T-helper 2 cell treated with Interferon-gamma antibody and Interleukin-4, amounts not matched to agents 5 μg/mL and 100 μg/mL, for 36 hours (primary cell): Measurements from ENCODE around the gene DAPK1.

Experiments
- DNase-seq: peaks from one replicate; pipeline ENCODE4 v3.0.0; 2021; ENCODE audit warnings: low spot score
- H3K27ac Mint-ChIP-seq: one replicate; pipeline ENCODE4 v1.8.0; 2021; ENCODE audit warnings: mild to moderate bottlenecking, mixed read lengths
- H3K27me3 Mint-ChIP-seq: one replicate; pipeline ENCODE4 v1.8.0; 2021; ENCODE audit warnings: low read depth, mixed read lengths
- H3K36me3 Mint-ChIP-seq: one replicate; pipeline ENCODE4 v1.8.0; 2021; ENCODE audit warnings: low read depth, mixed read lengths
- H3K4me1 Mint-ChIP-seq: one replicate; pipeline ENCODE4 v1.8.0; 2021; ENCODE audit warnings: low read depth, mixed read lengths
- H3K4me3 Mint-ChIP-seq: one replicate; pipeline ENCODE4 v1.8.0; 2022; ENCODE audit warnings: mild to moderate bottlenecking, moderate library complexity, mixed read lengths
- H3K9me3 Mint-ChIP-seq: one replicate; pipeline ENCODE4 v1.8.0; 2021; ENCODE audit warnings: mixed read lengths

The DAPK1 gene

DNA sequence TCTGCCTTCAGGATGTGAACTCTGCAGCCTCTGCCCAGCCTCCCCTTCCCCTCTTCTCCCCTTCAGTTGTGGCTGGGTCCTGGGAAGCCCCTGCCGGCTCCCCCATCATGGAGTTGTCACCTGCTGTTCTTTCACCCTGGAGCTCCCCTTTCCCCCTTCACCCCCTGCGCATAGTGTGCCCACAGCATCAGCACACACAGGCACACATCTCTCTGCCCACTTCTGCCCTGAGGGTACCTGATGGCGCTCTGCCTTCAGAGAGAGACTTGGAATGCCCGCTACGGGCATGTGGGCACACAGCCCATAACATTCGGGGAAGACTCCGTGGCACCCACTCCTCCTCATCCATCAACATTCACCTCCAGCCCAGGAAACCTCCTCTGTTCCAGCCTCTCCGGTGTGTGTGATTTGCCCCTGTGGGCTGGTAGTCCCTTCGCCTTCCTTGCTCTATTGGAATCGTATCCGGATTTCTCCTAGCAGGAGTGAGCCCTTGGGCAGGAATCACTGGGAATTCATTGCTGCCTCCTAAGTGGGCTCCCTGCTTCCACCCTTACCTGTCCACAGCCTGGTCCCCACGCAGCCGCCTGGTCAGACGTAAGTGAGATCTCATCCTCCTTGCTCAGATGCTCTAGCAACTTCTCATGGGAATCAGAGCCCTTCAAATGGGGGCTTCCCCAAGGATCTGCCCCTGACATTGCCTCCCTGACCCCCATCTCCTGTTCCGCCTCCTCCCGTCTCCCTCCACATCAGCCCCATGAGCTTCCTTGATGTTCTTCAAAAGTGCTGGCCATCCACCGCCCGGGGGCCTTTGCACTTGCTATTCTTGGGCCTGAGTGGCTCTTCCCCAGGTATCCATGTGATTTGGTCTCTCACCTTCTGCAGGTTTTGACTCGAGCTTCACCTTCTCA, 166.7 kb downstream of the DAPK1 start:
- no peak for DNase-seq
- H3K9me3 Mint-ChIP-seq, result peaks cover 5% of the 10 kb centered on the region
- no peaks in the 10 kb centered on the region for H3K27me3 Mint-ChIP-seq
- H3K4me1 Mint-ChIP-seq, result peaks cover 4% of the 10 kb centered on the region
- H3K27ac Mint-ChIP-seq, result no peak overlapping the region
- H3K4me3 Mint-ChIP-seq, result no peak overlapping the region
- H3K36me3 Mint-ChIP-seq, result no peaks in the 10 kb centered on the region

GRCh38 chr9:87665505-87665904, 167.8 kb downstream of the DAPK1 start:
- no peaks in the 10 kb centered on the region for H3K36me3 Mint-ChIP-seq
- no peak overlapping the region for H3K27ac Mint-ChIP-seq
- H3K27me3 Mint-ChIP-seq, result no peaks in the 10 kb centered on the region
- no peak for DNase-seq
- H3K4me3 Mint-ChIP-seq, result no peak overlapping the region
- peaks cover 4% of the 10 kb centered on the region for H3K4me1 Mint-ChIP-seq
- peaks cover 5% of the 10 kb centered on the region for H3K9me3 Mint-ChIP-seq

GRCh38 chr9:87667164-87667738, 169.6 kb downstream of the DAPK1 start:
- Mint-ChIP-seq H3K36me3 (no peaks in the 10 kb centered on the region), H3K9me3 (peaks cover 5% of the 10 kb centered on the region), H3K4me1 (peaks cover 4% of the 10 kb centered on the region), H3K27me3 (no peaks in the 10 kb centered on the region), H3K27ac (no peak overlapping the region), H3K4me3 (no peak overlapping the region)
- DNase-seq, result no peak

GRCh38 chr9:87668222-87668621, 170.6 kb downstream of the DAPK1 start:
- H3K4me3 Mint-ChIP-seq, result no peak overlapping the region
- DNase-seq, result no peak
- no peaks in the 10 kb centered on the region for H3K36me3 Mint-ChIP-seq
- H3K27ac Mint-ChIP-seq, result no peak overlapping the region
- no peaks in the 10 kb centered on the region for H3K27me3 Mint-ChIP-seq
- peaks cover 5% of the 10 kb centered on the region for H3K9me3 Mint-ChIP-seq
- H3K4me1 Mint-ChIP-seq, result no peaks in the 10 kb centered on the region

DNA sequence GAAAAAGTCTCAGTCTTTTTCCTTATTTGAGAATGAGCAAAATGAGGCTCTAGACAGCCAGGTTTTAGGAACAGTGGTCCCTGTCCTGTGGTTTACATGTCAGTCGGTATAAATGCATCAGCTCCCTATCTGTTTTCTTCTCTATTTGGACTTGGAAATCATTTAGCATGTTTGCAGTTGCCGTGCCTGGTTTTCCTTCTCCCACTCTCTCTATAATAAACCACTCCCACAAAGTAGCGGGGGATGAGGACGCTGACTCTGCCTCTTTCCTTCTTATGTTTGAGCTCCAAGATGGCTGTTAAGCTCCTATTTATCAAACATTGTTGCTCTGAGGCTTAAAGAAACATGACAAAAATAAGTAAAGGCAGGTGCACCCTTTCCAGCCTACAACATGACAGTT, 171.1 kb downstream of the DAPK1 start:
- H3K4me1 Mint-ChIP-seq, result no peaks in the 10 kb centered on the region
- H3K9me3 Mint-ChIP-seq, result peaks cover 5% of the 10 kb centered on the region
- H3K27ac Mint-ChIP-seq, result no peak overlapping the region
- DNase-seq, result no peak
- no peaks in the 10 kb centered on the region for H3K36me3 Mint-ChIP-seq
- H3K4me3 Mint-ChIP-seq, result no peak overlapping the region
- no peaks in the 10 kb centered on the region for H3K27me3 Mint-ChIP-seq

- Mint-ChIP-seq H3K27me3 (no peaks in the 10 kb centered on the region), H3K36me3 (no peaks in the 10 kb centered on the region), H3K4me1 (peaks cover 4% of the 10 kb centered on the region), H3K27ac (no peak overlapping the region), H3K9me3 (peaks cover 5% of the 10 kb centered on the region), H3K4me3 (no peak overlapping the region)
- DNase-seq, result no peak
Observed at GRCh38 chr9:87670572-87671264, 173.1 kb downstream of the DAPK1 start.

- Mint-ChIP-seq H3K4me3 (no peak overlapping the region), H3K36me3 (no peaks in the 10 kb centered on the region), H3K9me3 (peaks cover 5% of the 10 kb centered on the region), H3K4me1 (peaks cover 4% of the 10 kb centered on the region), H3K27ac (no peak overlapping the region), H3K27me3 (no peaks in the 10 kb centered on the region)
- DNase-seq, result no peak
Observed at GRCh38 chr9:87671478-87671877, 173.8 kb downstream of the DAPK1 start.

DNA sequence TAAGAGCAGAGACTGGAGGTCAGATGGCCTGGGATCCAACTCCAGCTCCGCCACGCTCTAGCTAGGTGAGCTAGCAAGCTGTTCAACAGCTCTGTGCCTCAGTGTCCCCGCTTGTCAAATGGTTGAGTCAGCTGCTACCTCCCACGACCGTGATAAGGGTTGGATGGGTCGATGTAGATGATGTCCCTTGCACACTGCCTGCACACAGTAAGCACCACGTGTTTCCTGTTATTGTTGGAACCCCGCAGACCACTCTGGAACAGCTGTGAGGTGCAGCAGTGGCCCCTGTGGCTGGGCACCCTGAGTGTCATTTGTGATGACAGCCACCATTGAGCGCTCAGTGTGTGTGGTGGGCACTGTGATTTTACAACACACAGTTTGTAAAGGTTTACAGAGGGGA, 174.3 kb downstream of the DAPK1 start:
- H3K4me3 Mint-ChIP-seq, result no peak overlapping the region
- H3K4me1 Mint-ChIP-seq, result peaks cover 4% of the 10 kb centered on the region
- H3K36me3 Mint-ChIP-seq, result no peaks in the 10 kb centered on the region
- peaks cover 4% of the 10 kb centered on the region for H3K9me3 Mint-ChIP-seq
- H3K27me3 Mint-ChIP-seq, result no peaks in the 10 kb centered on the region
- no peak overlapping the region for H3K27ac Mint-ChIP-seq
- no peak for DNase-seq

GRCh38 chr9:87672586-87672985, 174.9 kb downstream of the DAPK1 start:
- Mint-ChIP-seq H3K4me1 (peaks cover 4% of the 10 kb centered on the region), H3K27me3 (no peaks in the 10 kb centered on the region), H3K36me3 (no peaks in the 10 kb centered on the region), H3K4me3 (no peak overlapping the region), H3K9me3 (no peaks in the 10 kb centered on the region), H3K27ac (no peak overlapping the region)
- no peak for DNase-seq

DNA sequence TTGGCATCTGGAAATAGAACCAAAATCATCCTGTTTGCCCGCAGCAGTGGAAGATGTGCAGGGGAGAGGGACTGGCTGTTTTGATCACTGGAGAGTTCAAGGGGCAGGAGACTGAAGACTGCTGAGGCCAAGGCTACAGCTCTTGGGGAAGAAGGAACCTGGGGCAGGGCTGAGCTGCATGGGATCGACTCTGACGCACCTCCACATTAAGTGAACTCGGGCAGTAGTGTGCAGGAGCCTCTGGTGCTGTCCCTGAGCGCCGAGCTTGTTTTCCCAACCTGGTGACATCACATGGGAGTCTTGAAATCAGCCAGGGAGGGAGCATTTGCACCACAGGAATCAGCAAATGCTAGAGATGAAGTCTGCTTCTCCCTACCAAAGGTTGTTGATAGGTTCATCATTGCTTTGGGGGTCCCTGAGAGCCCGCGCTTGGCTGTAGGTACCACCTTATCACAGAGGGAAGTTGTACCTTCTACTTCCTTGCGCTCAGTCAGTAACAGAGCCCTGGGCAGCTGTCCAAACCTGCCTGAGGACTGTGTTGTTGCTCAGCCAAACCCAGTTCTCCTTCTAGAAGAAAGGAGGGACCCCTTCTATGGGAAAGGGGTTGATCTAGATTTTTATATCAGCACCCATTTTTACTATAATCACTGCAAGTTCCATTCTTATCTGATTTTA, 175.9 kb downstream of the DAPK1 start:
- H3K9me3 Mint-ChIP-seq, result no peaks in the 10 kb centered on the region
- H3K4me3 Mint-ChIP-seq, result no peak overlapping the region
- peaks cover 4% of the 10 kb centered on the region for H3K4me1 Mint-ChIP-seq
- DNase-seq, result no peak
- no peaks in the 10 kb centered on the region for H3K36me3 Mint-ChIP-seq
- H3K27ac Mint-ChIP-seq, result no peak overlapping the region
- no peaks in the 10 kb centered on the region for H3K27me3 Mint-ChIP-seq

DNA sequence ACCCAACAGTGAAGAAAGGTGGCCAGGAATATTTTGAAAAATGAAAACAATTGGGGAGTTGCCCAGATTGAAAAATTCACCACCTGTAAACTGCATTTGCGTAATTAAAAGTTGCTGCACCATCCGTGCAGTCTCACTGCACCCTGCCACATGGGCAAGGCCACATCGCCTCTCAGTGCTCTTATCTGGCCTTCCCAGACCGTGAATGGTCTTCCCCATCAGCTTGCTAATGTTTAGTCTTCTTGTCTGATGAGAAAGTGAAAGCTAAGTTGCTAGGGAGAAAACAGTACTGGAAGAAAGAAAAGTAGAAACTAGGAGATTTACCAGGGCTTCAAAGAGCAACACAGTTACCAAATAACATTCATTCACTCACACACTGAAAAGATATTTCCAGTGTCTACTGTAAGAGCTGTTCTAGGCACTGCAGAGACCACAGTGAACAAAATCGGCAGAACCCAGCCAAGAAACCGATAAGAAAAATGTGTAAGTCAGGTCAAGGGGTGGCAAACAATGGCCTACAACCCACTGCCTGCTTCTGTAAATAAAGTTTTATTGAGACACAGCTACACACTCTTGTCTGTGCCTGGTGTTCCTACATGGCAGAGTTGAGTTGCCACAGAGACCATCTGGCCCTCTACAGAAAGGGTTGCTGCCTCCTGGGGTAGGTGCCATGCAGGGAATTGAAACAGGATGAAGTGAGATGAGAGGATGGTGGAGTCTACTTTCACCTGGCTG, 177.1 kb downstream of the DAPK1 start:
- Mint-ChIP-seq H3K36me3 (no peaks in the 10 kb centered on the region), H3K27ac (no peak overlapping the region), H3K4me3 (no peak overlapping the region), H3K4me1 (peaks cover 4% of the 10 kb centered on the region), H3K27me3 (no peaks in the 10 kb centered on the region), H3K9me3 (no peaks in the 10 kb centered on the region)
- DNase-seq, result no peak

DNA sequence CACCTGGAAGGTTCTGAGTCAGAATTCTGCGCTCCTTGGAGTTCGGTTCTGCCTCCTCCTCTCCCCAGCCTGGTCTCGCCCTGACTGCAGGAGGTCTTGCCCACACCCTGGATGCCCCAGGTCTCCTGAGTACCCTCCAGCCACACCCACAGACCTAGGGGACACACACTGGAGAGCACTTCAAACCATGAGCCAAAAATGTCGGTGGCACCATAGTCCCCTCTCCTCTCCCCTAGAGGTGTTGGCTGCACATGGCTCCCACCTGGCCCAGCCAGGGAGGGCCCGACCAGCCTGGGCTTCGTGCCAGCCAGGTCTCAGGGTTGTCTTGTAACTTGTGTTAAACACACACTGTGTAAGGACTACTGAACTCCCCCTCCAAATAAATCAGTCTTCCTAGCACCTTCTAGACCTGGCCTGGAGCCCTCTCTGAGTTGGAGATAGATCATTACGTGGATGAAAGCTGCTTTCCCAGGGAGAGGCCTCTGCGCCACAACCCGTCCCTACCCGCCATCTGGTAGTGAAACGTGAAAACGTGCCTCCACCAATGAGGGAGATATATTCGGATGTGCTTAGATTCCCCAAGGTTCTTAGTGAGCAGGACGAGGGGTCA, 178.3 kb downstream of the DAPK1 start:
- Mint-ChIP-seq H3K27me3 (no peaks in the 10 kb centered on the region), H3K9me3 (no peaks in the 10 kb centered on the region), H3K4me1 (peaks cover 4% of the 10 kb centered on the region), H3K36me3 (no peaks in the 10 kb centered on the region), H3K4me3 (no peak overlapping the region), H3K27ac (no peak overlapping the region)
- no peak for DNase-seq
